Activated CD8-positive, alpha-beta memory T cell treated with anti-CD3 and anti-CD28 coated beads, Interleukin-2, amount 10 ng/mL, durations not matched to agents 7 days and 5 days (primary cell): ENCODE data around the gene MRPS27. TPM values are rescaled to one million over a fixed set of nuclear protein-coding genes. Genes with fewer than 3 reads are reported as not detected.
"Not testable (repeated sequence)": the region's sequence is repeated elsewhere in the genome, so short reads cannot be mapped to it uniquely, and the experiment has no call there.

Experiments used
- ATAC-seq: fragments of 150-1000 bp; cut with Tn5 transposase; one replicate; pipeline ENCODE4 v1.10.0; 2021; ENCODE audit warnings: moderate library complexity
- CTCF ChIA-PET: fragments of 350-600 bp; sonication (Branson Sonifier 250); formaldehyde crosslinking; loops from one replicate; lab custom pipeline; 2021; ENCODE audit warnings: antibody characterized with exemption; lab: Charles Lee
- DNase-seq: peaks from one replicate; pipeline ENCODE4 v3.0.0-alpha.2; 2020
- H3K27ac Mint-ChIP-seq: one replicate; pipeline ENCODE4 v1.8.0; 2021; ENCODE audit warnings: mild to moderate bottlenecking, mixed read lengths
- H3K27me3 Mint-ChIP-seq: one replicate; pipeline ENCODE4 v1.8.0; 2021; ENCODE audit warnings: mixed read lengths
- H3K36me3 Mint-ChIP-seq: one replicate; pipeline ENCODE4 v1.8.0; 2021; ENCODE audit warnings: mild to moderate bottlenecking, mixed read lengths
- H3K4me1 Mint-ChIP-seq: one replicate; pipeline ENCODE4 v1.8.0; 2021; ENCODE audit warnings: mixed read lengths
- H3K4me3 Mint-ChIP-seq: one replicate; pipeline ENCODE4 v1.8.0; 2021; ENCODE audit warnings: mild to moderate bottlenecking, moderate library complexity, mixed read lengths
- H3K9me3 Mint-ChIP-seq: one replicate; pipeline ENCODE4 v1.8.0; 2022; ENCODE audit warnings: low read depth, mixed read lengths
- total RNA-seq, 2 experiments: library from RNA; stranded (reverse); gene quantifications; one replicate each; pipeline ENCODE4 v1.2.3, GENCODE V29; 2021

The MRPS27 gene
- total RNA-seq, 2 experiments from 2014 or later, result 45.5 to 52.6 TPM

GRCh38 chr5:72353046-72353445 is 33.0 kb upstream of the MRPS27 start:
- Mint-ChIP-seq H3K27ac (no peak overlapping the region), H3K4me1 (peaks cover 2% of the 10 kb centered on the region), H3K36me3 (peaks cover 23% of the 10 kb centered on the region), H3K4me3 (no peak overlapping the region), H3K9me3 (no peaks in the 10 kb centered on the region), H3K27me3 (no peaks in the 10 kb centered on the region)
- no peak for DNase-seq
- no peak for ATAC-seq
- CTCF ChIA-PET, result no interaction called here

GRCh38 chr5:72352616-72353015 is 32.6 kb upstream of the MRPS27 start:
- CTCF ChIA-PET, result no interaction called here
- Mint-ChIP-seq H3K27ac (no peak overlapping the region), H3K27me3 (no peaks in the 10 kb centered on the region)

GRCh38 chr5:72351376-72351775 is 31.3 kb upstream of the MRPS27 start:
- ATAC-seq, result no peak
- Mint-ChIP-seq H3K9me3 (no peaks in the 10 kb centered on the region), H3K4me1 (peaks cover 10% of the 10 kb centered on the region), H3K36me3 (peaks cover 26% of the 10 kb centered on the region), H3K4me3 (no peak overlapping the region), H3K27me3 (no peaks in the 10 kb centered on the region), H3K27ac (no peak overlapping the region)
- DNase-seq, result no peak
- CTCF ChIA-PET, result no interaction called here

More at GRCh38 chr5:72352616-72353015, 32.6 kb upstream of the MRPS27 start:
- DNase-seq (no peak), ATAC-seq (no peak)
- H3K9me3 Mint-ChIP-seq, result no peaks in the 10 kb centered on the region
- no peak overlapping the region for H3K4me3 Mint-ChIP-seq
- H3K36me3 Mint-ChIP-seq, result peaks cover 22% of the 10 kb centered on the region
- peaks cover 6% of the 10 kb centered on the region for H3K4me1 Mint-ChIP-seq

- Mint-ChIP-seq H3K27me3 (no peaks in the 10 kb centered on the region), H3K27ac (no peak overlapping the region), H3K36me3 (peaks cover 41% of the 10 kb centered on the region), H3K4me1 (peaks cover 10% of the 10 kb centered on the region), H3K9me3 (no peaks in the 10 kb centered on the region), H3K4me3 (no peak overlapping the region)
- peak; percentile 39 for ATAC-seq
- no peak for DNase-seq
- CTCF ChIA-PET, result no interaction called here
These were observed 27.8 kb upstream of the MRPS27 start for GRCh38 chr5:72347801-72348308.

- H3K27ac Mint-ChIP-seq, result no peak overlapping the region
- H3K4me3 Mint-ChIP-seq, result no peak overlapping the region
- ATAC-seq (no peak), DNase-seq (no peak)
- CTCF ChIA-PET, result no interaction called here
- no peaks in the 10 kb centered on the region for H3K9me3 Mint-ChIP-seq
- H3K27me3 Mint-ChIP-seq, result no peaks in the 10 kb centered on the region
- peaks cover 36% of the 10 kb centered on the region for H3K36me3 Mint-ChIP-seq
- peaks cover 10% of the 10 kb centered on the region for H3K4me1 Mint-ChIP-seq
These were observed 26.4 kb upstream of the MRPS27 start for GRCh38 chr5:72346398-72346797.

GRCh38 chr5:72338689-72339209 is 18.7 kb upstream of the MRPS27 start:
- no peaks in the 10 kb centered on the region for H3K9me3 Mint-ChIP-seq
- no peak overlapping the region for H3K4me3 Mint-ChIP-seq
- DNase-seq (no peak), ATAC-seq (no peak)
- H3K27ac Mint-ChIP-seq, result no peak overlapping the region
- H3K4me1 Mint-ChIP-seq, result no peaks in the 10 kb centered on the region
- H3K36me3 Mint-ChIP-seq, result peaks cover 25% of the 10 kb centered on the region
- no peaks in the 10 kb centered on the region for H3K27me3 Mint-ChIP-seq
- CTCF ChIA-PET, result no interaction called here

- no peak overlapping the region for H3K4me3 Mint-ChIP-seq
- no peak overlapping the region for H3K27ac Mint-ChIP-seq
- CTCF ChIA-PET, result interaction anchor here (0.7 kb wide), 1 partner anchor 489 kb away, joined by 3 read pairs; no protein-coding TSS in a partner anchor
- no peaks in the 10 kb centered on the region for H3K27me3 Mint-ChIP-seq
- no peak for DNase-seq
- H3K9me3 Mint-ChIP-seq, result no peaks in the 10 kb centered on the region
- peaks cover 24% of the 10 kb centered on the region for H3K36me3 Mint-ChIP-seq
- no peaks in the 10 kb centered on the region for H3K4me1 Mint-ChIP-seq
- ATAC-seq, result no peak
These were observed 17.1 kb upstream of the MRPS27 start for GRCh38 chr5:72337159-72337558.

- Mint-ChIP-seq H3K27me3 (no peaks in the 10 kb centered on the region), H3K36me3 (peaks cover 46% of the 10 kb centered on the region), H3K4me1 (no peaks in the 10 kb centered on the region), H3K9me3 (no peaks in the 10 kb centered on the region), H3K4me3 (no peak overlapping the region), H3K27ac (no peak overlapping the region)
- ATAC-seq (no peak), DNase-seq (no peak)
- CTCF ChIA-PET, result no interaction called here
These were observed 10.7 kb upstream of the MRPS27 start for GRCh38 chr5:72330712-72331111.

GRCh38 chr5:72328172-72328571 is 8.1 kb upstream of the MRPS27 start:
- no peak for ATAC-seq
- H3K27me3 Mint-ChIP-seq, result no peaks in the 10 kb centered on the region
- no peak overlapping the region for H3K27ac Mint-ChIP-seq
- peaks cover 3% of the 10 kb centered on the region for H3K4me1 Mint-ChIP-seq
- no peaks in the 10 kb centered on the region for H3K9me3 Mint-ChIP-seq
- CTCF ChIA-PET, result no interaction called here
- DNase-seq, result no peak
- peaks cover 50% of the 10 kb centered on the region for H3K36me3 Mint-ChIP-seq
- no peak overlapping the region for H3K4me3 Mint-ChIP-seq

- Mint-ChIP-seq H3K27ac (peak overlapping the region; percentile 48), H3K36me3 (peaks cover 52% of the 10 kb centered on the region), H3K4me3 (no peak overlapping the region)
These were observed 6.2 kb upstream of the MRPS27 start for GRCh38 chr5:72326306-72326649.

GRCh38 chr5:72325566-72326305 is 5.7 kb upstream of the MRPS27 start:
- CTCF ChIA-PET, result interaction anchor here (0.9 kb wide), 1 partner anchor 34 kb away, joined by 3 read pairs; no protein-coding TSS in a partner anchor
- no peak for ATAC-seq
- Mint-ChIP-seq H3K27ac (no peak overlapping the region), H3K27me3 (no peaks in the 10 kb centered on the region), H3K36me3 (peaks cover 47% of the 10 kb centered on the region), H3K4me1 (peaks cover 16% of the 10 kb centered on the region), H3K4me3 (no peak overlapping the region), H3K9me3 (no peaks in the 10 kb centered on the region)
- no peak for DNase-seq

More at GRCh38 chr5:72326306-72326649, 6.2 kb upstream of the MRPS27 start:
- DNase-seq, result no peak
- Mint-ChIP-seq H3K9me3 (no peaks in the 10 kb centered on the region), H3K4me1 (peaks cover 12% of the 10 kb centered on the region), H3K27me3 (no peaks in the 10 kb centered on the region)
- ATAC-seq, result no peak
- CTCF ChIA-PET, result interaction anchor here (0.9 kb wide), 1 partner anchor 34 kb away, joined by 3 read pairs; no protein-coding TSS in a partner anchor

- DNase-seq, result no peak
- H3K36me3 Mint-ChIP-seq, result peaks cover 40% of the 10 kb centered on the region
- CTCF ChIA-PET, result no interaction called here
- no peak overlapping the region for H3K4me3 Mint-ChIP-seq
- no peak for ATAC-seq
- H3K27ac Mint-ChIP-seq, result no peak overlapping the region
- no peaks in the 10 kb centered on the region for H3K9me3 Mint-ChIP-seq
- H3K4me1 Mint-ChIP-seq, result peaks cover 18% of the 10 kb centered on the region
- H3K27me3 Mint-ChIP-seq, result no peaks in the 10 kb centered on the region
These were observed 4.3 kb upstream of the MRPS27 start for GRCh38 chr5:72324189-72324825.

- H3K4me1 Mint-ChIP-seq, result peaks cover 47% of the 10 kb centered on the region
- H3K27me3 Mint-ChIP-seq, DNase-seq, H3K9me3 Mint-ChIP-seq: not testable (repeated sequence)
- CTCF ChIA-PET, result interaction anchor here (0.8 to 8.3 kb wide), 2 partner anchors 11 to 47 kb away, joined by 4 to 58 read pairs; no protein-coding TSS in a partner anchor
- H3K27ac Mint-ChIP-seq, result peak overlapping the region; percentile 89
- H3K36me3 Mint-ChIP-seq, result peaks cover 35% of the 10 kb centered on the region
- peak; percentile 2 for ATAC-seq
- H3K4me3 Mint-ChIP-seq, result peak overlapping the region; percentile 96
These were observed 535 bp downstream of the MRPS27 start for GRCh38 chr5:72319435-72319975.
